B cell (primary cell): ENCODE results near the gene CBFB. TPM values are rescaled to one million over a fixed set of nuclear protein-coding genes. Genes with fewer than 3 reads are reported as not detected.
A peak's percentile ranks its signal among the peaks of the same experiment; 100 is the strongest.

Source experiments
- ATAC-seq: fragments of 200-7000 bp; cut with Tn5 transposase; one replicate; pipeline ENCODE4 v1.10.0; 2021; ENCODE audit warnings: low read depth, mild to moderate bottlenecking, moderate number of reproducible peaks, moderate library complexity
- CTCF ChIA-PET: fragments of 350-600 bp; sonication (Branson Sonifier 250); formaldehyde crosslinking; loops from one replicate; lab custom pipeline; 2021; ENCODE audit warnings: antibody characterized with exemption, inconsistent platforms; lab: Charles Lee
- POLR2A ChIA-PET: fragments of 350-600 bp; sonication (Branson Sonifier 250); formaldehyde crosslinking; loops from one replicate; lab custom pipeline; 2021; ENCODE audit warnings: antibody characterized with exemption; lab: Charles Lee
- DNase-seq: peaks from one replicate; pipeline ENCODE4 v3.0.0; 2013
- H2AFZ ChIP-seq: 2 replicates; pipeline ENCODE4 v1.6.1; 2012; ENCODE audit warnings: mild to moderate bottlenecking, low read depth, low read length; ENCODE audit not compliant: insufficient read depth, poor library complexity, severe bottlenecking
- H3K27ac ChIP-seq, 2 donors: 1 replicate in 1 of 2; 2 replicates in 1 of 2; pipeline ENCODE4 v1.5.1; 2012 to 2013; ENCODE audit warnings: low read length in 2 of 2, mild to moderate bottlenecking in 2 of 2, moderate library complexity in 1 of 2
- H3K27me3 ChIP-seq, 4 experiments: fragments of 200-600 bp in 1 of 4; sonication (generic) in 1 of 4; replicated peaks in 1 of 4; 1 replicate in 2 of 4; 2 replicates in 2 of 4; pipeline versions ENCODE4 v1.6.1 to v1.7.0; 2013 to 2016; ENCODE audit warnings: low read length in 3 of 4, mild to moderate bottlenecking in 2 of 4, mixed read lengths in 1 of 4, moderate library complexity in 1 of 4; ENCODE audit not compliant: insufficient read depth in 4 of 4, control insufficient read depth in 3 of 4; ENCODE audit errors: control extremely low read depth in 1 of 4
- H3K36me3 ChIP-seq, 2 experiments: replicated peaks in 1 of 2; 1 replicate in 1 of 2; 2 replicates in 1 of 2; pipeline versions ENCODE4 v1.6.1 to v1.7.1; 2013; ENCODE audit warnings: low read length in 1 of 2; ENCODE audit not compliant: insufficient read depth in 2 of 2, control insufficient read depth in 1 of 2; ENCODE audit errors: control extremely low read depth in 1 of 2, extremely low read depth in 1 of 2
- H3K4me1 ChIP-seq, 2 donors: fragments of 200-600 bp in 1 of 2; sonication (generic) in 1 of 2; 1 replicate in 1 of 2; 2 replicates in 1 of 2; pipeline versions ENCODE4 v1.5.1 to v1.6.1; 2013 to 2017; ENCODE audit warnings: low read length in 2 of 2; ENCODE audit not compliant: control insufficient read depth in 2 of 2, insufficient read depth in 2 of 2
- H3K4me2 ChIP-seq: replicated peaks from 2 replicates; pipeline ENCODE3; 2012; ENCODE audit warnings: mild to moderate bottlenecking, low read depth, low read length; ENCODE audit not compliant: poor library complexity, severe bottlenecking
- H3K4me3 ChIP-seq, 5 experiments: fragments of 200-600 bp in 1 of 5; sonication (generic) in 1 of 5; 1 replicate in 3 of 5; 2 replicates in 2 of 5; pipeline versions ENCODE4 v1.5.1 to v1.7.0; 2011 to 2016; ENCODE audit warnings: low read length in 4 of 5, mild to moderate bottlenecking in 4 of 5, low read depth in 2 of 5, control low read depth in 1 of 5, moderate library complexity in 1 of 5; ENCODE audit not compliant: insufficient read depth in 1 of 5; ENCODE audit errors: control extremely low read depth in 1 of 5, extremely low read depth in 1 of 5
- H3K79me2 ChIP-seq: fragments of 200-600 bp; sonication (generic); one replicate; pipeline ENCODE4 v1.6.0; 2016; ENCODE audit warnings: low read length; ENCODE audit not compliant: control insufficient read depth, insufficient read depth
- H3K9ac ChIP-seq: fragments of 200-600 bp; sonication (generic); 2 replicates; pipeline ENCODE4 v1.6.1; 2017; ENCODE audit warnings: mild to moderate bottlenecking, low read length, moderate library complexity
- H3K9me3 ChIP-seq, 3 donors: one replicate each; pipeline versions ENCODE4 v1.6.1 to v1.7.1; 2013; ENCODE audit warnings: low read length in 2 of 3; ENCODE audit not compliant: control insufficient read depth in 2 of 3, insufficient read depth in 1 of 3; ENCODE audit errors: control extremely low read depth in 1 of 3
- H4K20me1 ChIP-seq: 2 replicates; pipeline ENCODE4 v1.6.0; 2012; ENCODE audit warnings: mild to moderate bottlenecking, low read length; ENCODE audit not compliant: insufficient read depth, control insufficient read depth, poor library complexity, severe bottlenecking
- H3K27ac Mint-ChIP-seq: one replicate; pipeline ENCODE4 v1.8.0; 2021; ENCODE audit warnings: mixed read lengths
- H3K27me3 Mint-ChIP-seq: one replicate; pipeline ENCODE4 v1.8.0; 2021; ENCODE audit warnings: mixed read lengths
- H3K4me1 Mint-ChIP-seq: one replicate; pipeline ENCODE4 v1.8.0; 2021; ENCODE audit warnings: mixed read lengths
- H3K4me3 Mint-ChIP-seq: one replicate; pipeline ENCODE4 v1.8.0; 2021; ENCODE audit warnings: mixed read lengths
- H3K9me3 Mint-ChIP-seq: one replicate; pipeline ENCODE4 v1.8.0; 2022; ENCODE audit warnings: mixed read lengths; ENCODE audit not compliant: insufficient read depth
- CTCF ChIP-seq: fragments of 200-600 bp; IDR thresholded peaks from one replicate; pipeline ENCODE4 v1.8.0; 2022; ENCODE audit warnings: antibody characterized with exemption, mild to moderate bottlenecking
- EZH2 ChIP-seq: IDR thresholded peaks from 2 replicates; pipeline ENCODE4 v1.6.1; 2012; ENCODE audit warnings: borderline replicate concordance, low read depth, mild to moderate bottlenecking, moderate library complexity, low read length; ENCODE audit not compliant: insufficient read depth, poor library complexity, severe bottlenecking
- WGBS: methylation state at CpG from one replicate; pipeline ENCODE4 v1.1.5; 2013; ENCODE audit warnings: missing lambda C conversion rate; ENCODE audit not compliant: insufficient coverage; 5-methylcytosine and 5-hydroxymethylcytosine counted together
- intact Hi-C: fragments of 100-400 bp; cut with micrococcal nuclease; formaldehyde crosslinking; loops from one replicate; pipeline ENCODE4 v1.10.0; 2022
- polyA plus RNA-seq: library from polyadenylated mRNA; depleted of rRNA; stranded (reverse); fragments of >200 nt; gene quantifications from 2 replicates; pipeline ENCODE4 v1.2.3, GENCODE V29; 2012
- total RNA-seq, 2 donors: library from RNA; stranded (reverse); fragments of 120-200 nt in 1 of 2; gene quantifications; 1 replicate in 1 of 2; 2 replicates in 1 of 2; pipeline versions ENCODE4 v1.2.3 to v1.2.4, GENCODE V29; 2013 to 2022

CBFB gene
- total and polyA plus RNA-seq, 2 donors (not counting 1 experiment from before 2014, with no cell fraction given): 19.5 to 89.0 TPM

DNA sequence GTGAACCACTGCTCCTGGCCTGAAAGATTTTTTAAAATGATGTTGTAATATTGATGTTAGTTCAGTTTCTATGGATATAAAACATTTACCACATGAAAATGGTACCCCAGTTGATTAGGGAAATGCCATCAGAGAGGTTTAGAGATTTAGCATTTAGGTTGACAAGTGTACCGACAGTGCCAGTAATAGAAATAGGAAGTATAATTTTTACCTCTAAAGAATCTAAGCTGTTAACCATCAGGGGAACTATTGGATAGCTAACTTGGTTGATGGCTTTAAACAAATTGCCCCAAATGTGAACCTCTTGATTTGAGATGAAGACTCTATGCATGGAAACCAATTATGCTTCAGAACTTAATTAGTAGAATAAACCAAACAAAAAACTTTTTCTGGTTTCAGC, 6.4 kb downstream of the CBFB start:
- H3K9ac ChIP-seq: no peak overlapping the region
- POLR2A ChIA-PET: interaction anchor here (0.5 kb wide), 1 partner anchor 130 kb away, joined by 4 read pairs; no protein-coding TSS in a partner anchor
- Mint-ChIP-seq H3K27ac (peak overlapping the region; percentile 20), H3K27me3 (no peaks in the 10 kb centered on the region), H3K4me3 (no peak overlapping the region), H3K4me1 (peaks cover 47% of the 10 kb centered on the region), H3K9me3 (no peaks in the 10 kb centered on the region)
- no peak for DNase-seq
- peaks cover 0 to 4% (median 0%) of the 10 kb centered on the region in 3 donors for H3K9me3 ChIP-seq
- no peak for ATAC-seq
- intact Hi-C loops: no loop called here
- no peak overlapping the region for H2AFZ ChIP-seq
- H3K27ac ChIP-seq: peak overlapping the region in 1 of 2 donors; percentile 1
- peaks cover 15% of the 10 kb centered on the region in 2 donors for H3K4me1 ChIP-seq
- peaks cover 98% of the 10 kb centered on the region for H3K79me2 ChIP-seq
- WGBS: no CpG with 5 or more reads among the region's 1 CpG
- peaks cover 76% of the 10 kb centered on the region for H4K20me1 ChIP-seq
- TF ChIP-seq EZH2: no peak
- peaks cover under 1 to 27% of the 10 kb centered on the region in 2 experiments for H3K36me3 ChIP-seq
- no peak overlapping the region for H3K4me3 ChIP-seq
- H3K27me3 ChIP-seq: no peaks in the 10 kb centered on the region
- peak overlapping the region; percentile 2 for H3K4me2 ChIP-seq
- CTCF ChIA-PET: interaction anchor here (1.3 kb wide), 1 partner anchor 8 kb away, joined by 4 read pairs; no protein-coding TSS in a partner anchor

DNA sequence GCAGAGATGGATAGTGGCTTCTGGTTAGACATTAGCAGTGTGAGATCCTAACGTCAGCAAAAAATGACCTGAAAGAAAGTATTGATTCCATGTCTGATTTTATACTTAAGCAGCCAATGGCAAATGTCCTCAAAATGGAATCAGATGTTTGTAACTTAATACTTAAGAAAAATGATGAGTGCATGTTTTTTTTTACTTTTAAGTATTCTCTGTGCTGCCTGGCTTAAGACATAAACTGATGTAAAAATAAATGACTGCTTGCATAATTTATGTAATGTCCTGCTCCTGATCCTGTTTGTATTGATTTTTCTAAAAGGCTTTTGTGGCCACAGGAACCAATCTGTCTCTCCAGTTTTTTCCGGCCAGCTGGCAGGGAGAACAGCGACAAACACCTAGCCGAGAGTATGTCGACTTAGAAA, 7.4 kb downstream of the CBFB start:
- WGBS: 100% methylated on average over 1 of the region's 5 CpGs
- ATAC-seq (no peak), DNase-seq (no peak)
- no peaks in the 10 kb centered on the region for H3K9me3 Mint-ChIP-seq
- Histone ChIP-seq H4K20me1 (peaks cover 82% of the 10 kb centered on the region), H3K4me1 (peaks cover 10% of the 10 kb centered on the region in 2 donors), H3K79me2 (peaks cover 98% of the 10 kb centered on the region), H3K27ac (no peak overlapping the region), H3K9me3 (peaks cover 0 to 4% (median 0%) of the 10 kb centered on the region in 3 donors), H3K27me3 (no peaks in the 10 kb centered on the region), H3K9ac (no peak overlapping the region), H2AFZ (no peak overlapping the region), H3K36me3 (peaks cover 2 to 26% of the 10 kb centered on the region in 2 experiments), H3K4me3 (no peak overlapping the region), H3K4me2 (no peak overlapping the region)
- no peak overlapping the region for H3K27ac Mint-ChIP-seq
- CTCF ChIA-PET: no interaction called here
- no peaks in the 10 kb centered on the region for H3K27me3 Mint-ChIP-seq
- intact Hi-C loops: no loop called here
- H3K4me3 Mint-ChIP-seq: no peak overlapping the region
- peaks cover 39% of the 10 kb centered on the region for H3K4me1 Mint-ChIP-seq
- TF ChIP-seq EZH2 (no peak), CTCF (no peak)
- POLR2A ChIA-PET: no interaction called here
